ENCODE results near the gene SLC15A4.

The SLC15A4 gene

DNA sequence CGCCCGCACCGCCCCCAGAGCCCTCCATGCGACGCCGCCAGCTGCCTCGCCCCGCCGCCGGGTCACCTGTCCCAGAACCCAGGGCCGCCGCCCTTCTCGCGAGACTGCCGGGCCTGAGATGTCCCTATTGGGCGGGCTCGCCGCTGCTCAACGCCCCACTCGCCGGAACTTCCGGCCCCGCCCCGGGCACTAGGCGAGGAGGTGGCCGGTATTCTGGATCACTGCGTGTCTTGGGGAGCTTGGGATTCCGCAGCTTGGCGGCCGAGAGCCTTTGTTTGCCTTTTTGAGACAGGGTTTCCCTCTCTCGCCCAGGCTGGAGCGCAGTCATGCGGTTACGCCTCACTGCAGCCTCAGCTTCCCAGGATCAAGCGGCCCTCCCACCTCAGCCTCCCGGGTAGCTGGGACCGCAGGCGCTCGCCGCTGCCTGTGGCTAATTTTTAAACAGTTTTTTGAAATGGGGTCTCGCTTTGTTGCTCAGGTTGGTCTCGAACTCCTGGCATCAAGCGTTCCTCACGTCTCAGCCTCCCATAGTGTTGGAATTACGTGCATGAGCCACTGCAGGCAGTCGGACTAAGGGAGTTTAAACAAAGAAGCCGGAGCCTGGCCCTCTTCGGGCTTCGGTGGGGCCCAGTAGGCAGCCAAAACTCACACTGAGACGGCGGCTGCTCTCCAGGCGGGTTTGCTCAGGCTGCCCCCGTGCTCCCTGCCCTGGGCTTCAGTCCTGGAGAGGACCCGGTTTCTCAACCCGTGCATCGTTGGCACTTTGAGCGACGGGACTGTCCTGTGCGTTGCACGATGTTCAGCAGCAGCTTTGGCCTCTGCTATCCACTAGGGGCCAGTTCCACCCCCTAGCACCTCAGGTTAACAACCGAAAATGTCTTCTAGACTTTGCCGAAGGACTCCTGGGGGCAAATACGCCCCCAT lies at the start of gene SLC15A4:
TSS of gene SLC15A4 (minus strand) at position 43 of the 924 bp plus-strand sequence. CDS start at position 28, 15 bp downstream.
- DNase-seq (ENCODE audit: low read depth), result peak; percentile 70
- no peak for TF ChIP-seq CTCF (IDR thresholded peaks at IDR 0.05; ENCODE audit: control insufficient read depth, extremely low read depth, insufficient read depth)
- H3K4me3 ChIP-seq (ENCODE audit: low read depth, low read length), result peak within 1 kb of the TSS; percentile 65

DNA sequence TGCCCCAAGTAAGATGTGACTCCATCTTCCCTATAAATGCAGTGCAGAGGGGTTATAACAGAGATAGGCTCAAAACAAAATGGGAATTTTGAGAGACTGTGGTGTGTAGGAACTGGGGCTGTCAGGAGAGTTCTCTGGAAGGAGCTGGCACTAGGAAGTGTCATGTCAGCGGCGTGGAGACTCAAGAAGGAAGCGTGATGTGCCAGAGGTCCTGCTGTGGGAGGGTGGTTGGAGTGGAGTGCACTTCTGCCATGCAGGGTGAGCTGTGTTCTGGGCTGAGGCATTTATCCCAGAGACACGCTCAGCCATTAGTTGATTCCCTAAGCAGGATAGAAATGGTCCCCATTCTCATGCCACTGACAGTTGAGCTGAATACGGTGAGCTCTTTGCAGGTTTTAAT lies 48.5 kb upstream of the SLC15A4 start:
- TF ChIP-seq CTCF (IDR thresholded peaks at IDR 0.05; ENCODE audit: control insufficient read depth, extremely low read depth, insufficient read depth), result no peak
- H3K4me3 ChIP-seq (ENCODE audit: low read depth, low read length), result no peak overlapping the region
- no peak for DNase-seq (ENCODE audit: low read depth)

GRCh38 chr12:128871516-128871892 lies 47.7 kb upstream of the SLC15A4 start:
- H3K4me3 ChIP-seq (ENCODE audit: low read depth, low read length), result no peak overlapping the region
- no peak for DNase-seq (ENCODE audit: low read depth)
- no peak for TF ChIP-seq CTCF (IDR thresholded peaks at IDR 0.05; ENCODE audit: control insufficient read depth, extremely low read depth, insufficient read depth)

DNA sequence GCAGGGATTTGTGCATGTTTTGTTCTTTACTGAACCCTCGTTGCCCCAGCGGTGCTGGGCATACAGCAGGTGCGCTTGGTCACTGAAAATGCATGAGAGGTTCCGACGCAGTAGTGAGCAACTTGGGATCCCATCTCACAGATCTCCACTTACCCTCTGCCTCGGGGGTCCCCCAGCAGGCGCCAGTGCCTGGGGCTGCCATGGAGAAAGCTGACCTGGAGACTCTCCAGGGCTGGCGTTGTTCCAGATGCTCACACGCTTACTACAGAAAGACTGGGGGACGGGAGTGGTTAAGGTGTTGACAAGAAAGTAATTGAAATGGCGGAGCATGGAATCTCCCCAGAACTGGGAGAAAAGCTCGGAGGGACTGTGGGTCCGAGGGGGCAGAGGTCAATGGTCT lies 43.7 kb upstream of the SLC15A4 start:
- DNase-seq (ENCODE audit: low read depth), result no peak
- TF ChIP-seq CTCF (IDR thresholded peaks at IDR 0.05; ENCODE audit: control insufficient read depth, extremely low read depth, insufficient read depth), result no peak
- H3K4me3 ChIP-seq (ENCODE audit: low read depth, low read length), result no peak overlapping the region

GRCh38 chr12:128864516-128865186 lies 40.9 kb upstream of the SLC15A4 start:
- H3K4me3 ChIP-seq (ENCODE audit: low read depth, low read length), result no peak overlapping the region
- TF ChIP-seq CTCF (IDR thresholded peaks at IDR 0.05; ENCODE audit: control insufficient read depth, extremely low read depth, insufficient read depth), result no peak
- no peak for DNase-seq (ENCODE audit: low read depth)

- TF ChIP-seq CTCF (IDR thresholded peaks at IDR 0.05; ENCODE audit: control insufficient read depth, extremely low read depth, insufficient read depth), result no peak
- H3K4me3 ChIP-seq (ENCODE audit: low read depth, low read length), result no peak overlapping the region
- no peak for DNase-seq (ENCODE audit: low read depth)
These were observed 40.2 kb upstream of the SLC15A4 start for GRCh38 chr12:128863957-128864356.

Data from LNCaP clone FGC (cell line).